AG04449 (cell line): Measurements from ENCODE around the gene ADRB1.

Experiments
- CTCF ChIA-PET: fragments of 350-600 bp; formaldehyde crosslinking; extraction: SDS; loops from one replicate; lab custom pipeline; 2021; ENCODE audit warnings: antibody characterized with exemption; lab: Yijun Ruan, JAX
- POLR2A ChIA-PET: fragments of 400-600, 350-600 bp; formaldehyde crosslinking; extraction: SDS; loops from one replicate; lab custom pipeline; 2020; ENCODE audit warnings: antibody characterized with exemption, inconsistent platforms; lab: Yijun Ruan, JAX
- DNase-seq: peaks from one replicate; pipeline ENCODE4 v3.0.0-alpha.2; 2010; ENCODE audit warnings: low read depth, low spot score
- H3K4me3 ChIP-seq: 2 replicates; pipeline ENCODE4 v1.5.1; 2011; ENCODE audit warnings: low read depth, mild to moderate bottlenecking, control low read depth, low read length
- CTCF ChIP-seq: IDR thresholded peaks from one replicate; pipeline ENCODE4 v1.5.1; 2011; ENCODE audit warnings: mild to moderate bottlenecking, moderate library complexity, low read length, control low read depth, inconsistent platforms; ENCODE audit not compliant: insufficient read depth; ENCODE audit errors: missing control alignments

The ADRB1 gene

GRCh38 chr10:114058297-114058696, 14.6 kb downstream of the ADRB1 start:
- POLR2A ChIA-PET = no interaction called here
- CTCF ChIA-PET = no interaction called here
- no peak overlapping the region for H3K4me3 ChIP-seq
- no peak for DNase-seq
- TF ChIP-seq CTCF = no peak

GRCh38 chr10:114059561-114059960, 15.9 kb downstream of the ADRB1 start:
- ChIA-PET CTCF (interaction anchor here (1.2 kb wide), 1 partner anchor 41 kb away, joined by 3 read pairs; no protein-coding TSS in a partner anchor), POLR2A (no interaction called here)
- no peak for TF ChIP-seq CTCF
- no peak for DNase-seq
- H3K4me3 ChIP-seq = no peak overlapping the region

- no peak overlapping the region for H3K4me3 ChIP-seq
- no peak for DNase-seq
- TF ChIP-seq CTCF = no peak
- POLR2A ChIA-PET = no interaction called here
- CTCF ChIA-PET = interaction anchor here (1.4 kb wide), 1 partner anchor 10 kb away, joined by 3 read pairs; no protein-coding TSS in a partner anchor
These were observed 16.8 kb downstream of the ADRB1 start for GRCh38 chr10:114060456-114060855.

- ChIA-PET CTCF (interaction anchor here (1.4 kb wide), 1 partner anchor 11 kb away, joined by 3 read pairs; no protein-coding TSS in a partner anchor), POLR2A (no interaction called here)
- no peak for DNase-seq
- no peak for TF ChIP-seq CTCF
- H3K4me3 ChIP-seq = no peak overlapping the region
These were observed 17.5 kb downstream of the ADRB1 start for GRCh38 chr10:114061148-114061547.

- no peak overlapping the region for H3K4me3 ChIP-seq
- DNase-seq = no peak
- ChIA-PET POLR2A (no interaction called here), CTCF (no interaction called here)
- no peak for TF ChIP-seq CTCF
These were observed 18.1 kb downstream of the ADRB1 start for GRCh38 chr10:114061789-114062188.

- no peak for TF ChIP-seq CTCF
- no peak overlapping the region for H3K4me3 ChIP-seq
- ChIA-PET POLR2A (no interaction called here), CTCF (no interaction called here)
- no peak for DNase-seq
These were observed 20.7 kb downstream of the ADRB1 start for GRCh38 chr10:114064151-114065048.
